SK-N-SH (cell line): ENCODE results near the gene TGFB2. TPM values are rescaled to one million over a fixed set of nuclear protein-coding genes. Genes with fewer than 3 reads are reported as not detected.

Experiments
- CTCF ChIA-PET: fragments of 300-600, 350-600 bp; formaldehyde crosslinking; extraction: SDS; loops from one replicate; lab custom pipeline; 2021; lab: Yijun Ruan, JAX
- POLR2A ChIA-PET: fragments of 350-600 bp; sonication (Branson Sonifier 250); formaldehyde crosslinking; extraction: SDS; loops from one replicate; lab custom pipeline; 2020; ENCODE audit warnings: antibody characterized with exemption, inconsistent platforms; lab: Yijun Ruan, JAX
- DNase-seq: peaks from one replicate; pipeline ENCODE4 v3.0.0; 2012
- H2AFZ ChIP-seq: fragments of 200-600 bp; sonication (generic); 2 replicates; pipeline ENCODE4 v1.8.1; 2016; ENCODE audit warnings: antibody characterized with exemption, mild to moderate bottlenecking, low read depth
- H3F3A ChIP-seq: fragments of 200-600 bp; sonication (generic); replicated peaks from 2 replicates; pipeline ENCODE3; 2016; ENCODE audit warnings: antibody characterized with exemption, mild to moderate bottlenecking; ENCODE audit not compliant: insufficient read depth
- H3K27ac ChIP-seq, 2 experiments: fragments of 200-500 bp in 1 of 2; fragments of 200-600 bp in 1 of 2; sonication (Bioruptor generic) in 1 of 2; sonication (generic), shearing (Covaris generic) in 1 of 2; 2 replicates each; pipeline versions ENCODE4 v1.5.1 to v1.6.1; 2014 to 2016; ENCODE audit warnings: low read depth in 2 of 2, inconsistent platforms in 1 of 2, low read length in 1 of 2, mild to moderate bottlenecking in 1 of 2, mixed read lengths in 1 of 2
- H3K27me3 ChIP-seq: fragments of 200-600 bp; sonication (generic), shearing (Covaris generic); 2 replicates; pipeline ENCODE4 v1.6.1; 2016; ENCODE audit warnings: mixed run types; ENCODE audit not compliant: insufficient read depth
- H3K36me3 ChIP-seq, 2 experiments: fragments of 200-500 bp in 1 of 2; fragments of 200-600 bp in 1 of 2; sonication (Bioruptor generic) in 1 of 2; sonication (generic) in 1 of 2; replicated peaks in 1 of 2; 2 replicates each; pipeline versions ENCODE3 to v1.5.1; 2014 to 2016; ENCODE audit warnings: low read length in 1 of 2, mild to moderate bottlenecking in 1 of 2; ENCODE audit not compliant: insufficient read depth in 2 of 2, control insufficient read depth in 1 of 2
- H3K4me1 ChIP-seq, 2 experiments: fragments of 200-500 bp in 1 of 2; fragments of 200-600 bp in 1 of 2; sonication (Bioruptor generic) in 1 of 2; sonication (generic), shearing (Covaris generic) in 1 of 2; 2 replicates each; pipeline versions ENCODE4 v1.5.1 to v1.6.1; 2014 to 2016; ENCODE audit warnings: low read depth in 1 of 2, low read length in 1 of 2, mixed run types in 1 of 2; ENCODE audit not compliant: insufficient read depth in 2 of 2, control insufficient read depth in 1 of 2
- H3K4me2 ChIP-seq: fragments of 200-600 bp; sonication (generic), shearing (Covaris generic); 2 replicates; pipeline ENCODE4 v1.6.1; 2017; ENCODE audit warnings: mixed run types
- H3K4me3 ChIP-seq, 2 experiments: fragments of 200-500 bp in 1 of 2; fragments of 200-600 bp in 1 of 2; sonication (Bioruptor generic) in 1 of 2; sonication (generic), shearing (Covaris generic) in 1 of 2; 2 replicates each; pipeline versions ENCODE4 v1.5.1 to v1.8.1; 2014 to 2016; ENCODE audit warnings: low read depth in 2 of 2, inconsistent platforms in 1 of 2, low read length in 1 of 2, mild to moderate bottlenecking in 1 of 2, mixed read lengths in 1 of 2, moderate library complexity in 1 of 2
- H3K79me2 ChIP-seq: fragments of 200-600 bp; sonication (generic); 2 replicates; pipeline ENCODE4 v1.8.1; 2017; ENCODE audit warnings: mild to moderate bottlenecking; ENCODE audit not compliant: insufficient read depth
- H3K9ac ChIP-seq: fragments of 200-600 bp; sonication (generic); 2 replicates; pipeline ENCODE4 v1.6.1; 2017; ENCODE audit warnings: mixed run types
- H3K9me2 ChIP-seq: fragments of 200-600 bp; sonication (generic); 2 replicates; pipeline ENCODE4 v1.6.1; 2017; ENCODE audit warnings: mixed run types
- H3K9me3 ChIP-seq: fragments of 200-600 bp; sonication (generic); 2 replicates; pipeline ENCODE4 v1.6.1; 2017; ENCODE audit warnings: mixed run types, mild to moderate bottlenecking, moderate library complexity
- H4K20me1 ChIP-seq: fragments of 200-600 bp; sonication (generic); 2 replicates; pipeline ENCODE4 v1.6.1; 2017; ENCODE audit warnings: mild to moderate bottlenecking, mixed run types; ENCODE audit not compliant: insufficient read depth
- CTCF ChIP-seq: fragments of 200-600 bp; sonication (generic); IDR thresholded peaks from 2 replicates; pipeline ENCODE4 v1.6.1; 2017; ENCODE audit warnings: antibody characterized with exemption, mild to moderate bottlenecking, moderate library complexity
- EP300 ChIP-seq, 2 experiments: IDR thresholded peaks; 2 replicates each; pipeline versions ENCODE4 v1.4.0 to v1.6.1; 2012; ENCODE audit warnings: borderline replicate concordance in 1 of 2, low read depth in 1 of 2, low read length in 1 of 2
- EZH2phosphoT487 ChIP-seq: fragments of 200-600 bp; sonication (generic); IDR thresholded peaks from 2 replicates; pipeline ENCODE4 v1.6.1; 2017; ENCODE audit warnings: low read depth, mixed run types, mild to moderate bottlenecking, antibody characterized with exemption, moderate library complexity, borderline replicate concordance
- FOXJ3 ChIP-seq: sonication (generic); formaldehyde crosslinking; IDR thresholded peaks from 2 replicates; pipeline ENCODE4 v1.5.1; 2020; ENCODE audit warnings: mild to moderate bottlenecking, missing genetic modification reagents
- FOXM1 ChIP-seq: IDR thresholded peaks from 2 replicates; pipeline ENCODE4 v1.4.0; 2012; ENCODE audit warnings: low read depth, mild to moderate bottlenecking
- GATA2 ChIP-seq: sonication (generic); formaldehyde crosslinking; IDR thresholded peaks from 2 replicates; pipeline ENCODE4 v1.5.0; 2020; ENCODE audit warnings: mild to moderate bottlenecking, missing genetic modification reagents
- MEF2A ChIP-seq: IDR thresholded peaks from 2 replicates; pipeline ENCODE4 v1.4.0; 2012; ENCODE audit warnings: low read depth, borderline replicate concordance
- MXI1 ChIP-seq: IDR thresholded peaks from 2 replicates; pipeline ENCODE4 v1.6.1; 2012; ENCODE audit warnings: mild to moderate bottlenecking, low read depth, low read length, improper control_type of control experiment
- NFIC ChIP-seq: IDR thresholded peaks from 2 replicates; pipeline ENCODE4 v1.4.0; 2012; ENCODE audit warnings: borderline replicate concordance
- RAD21 ChIP-seq: IDR thresholded peaks from 2 replicates; pipeline ENCODE4 v1.6.1; 2012; ENCODE audit warnings: mild to moderate bottlenecking, low read length
- RCOR1 ChIP-seq: fragments of 150-350 bp; IDR thresholded peaks from 2 replicates; pipeline ENCODE4 v1.6.1; 2017; ENCODE audit warnings: antibody characterized with exemption, low read length
- RFX5 ChIP-seq: IDR thresholded peaks from 2 replicates; pipeline ENCODE4 v1.6.1; 2012; ENCODE audit warnings: mild to moderate bottlenecking, improper control_type of control experiment, low read length
- SIN3A ChIP-seq: IDR thresholded peaks from 2 replicates; pipeline ENCODE4 v1.6.1; 2012; ENCODE audit warnings: low read depth, mild to moderate bottlenecking, low read length, moderate library complexity, borderline replicate concordance
- TAF1 ChIP-seq: IDR thresholded peaks from 2 replicates; pipeline ENCODE4 v1.6.1; 2012; ENCODE audit warnings: low read depth, mild to moderate bottlenecking, low read length, moderate library complexity, borderline replicate concordance
- USF1 ChIP-seq: IDR thresholded peaks from 2 replicates; pipeline ENCODE4 v1.4.0; 2012; ENCODE audit warnings: low read depth, borderline replicate concordance
- WGBS: methylation state at CpG from one replicate; pipeline ENCODE4 v1.1.6; 2017; ENCODE audit warnings: low lambda C conversion rate; 5-methylcytosine and 5-hydroxymethylcytosine counted together
- polyA plus RNA-seq, 3 experiments: library from polyadenylated mRNA; depleted of rRNA; stranded (reverse); fragments of >200 nt; gene quantifications; 2 replicates each; pipeline ENCODE4 v1.2.3, GENCODE V29; 2012
- TF ChIP-seq, protein P1 (sequence below): IDR thresholded peaks from 2 replicates; pipeline ENCODE4 v1.4.0; 2012; ENCODE audit warnings: low read depth, borderline replicate concordance
- TF ChIP-seq, protein P2 (sequence below): IDR thresholded peaks from 2 replicates; pipeline ENCODE4 v1.6.1; 2012; ENCODE audit warnings: mild to moderate bottlenecking, low read depth, low read length, moderate library complexity

Gene TGFB2
- polyA plus RNA-seq, 1 of the 3 experiments (the other 2 are of a cell fraction): 2.4 TPM

- POLR2A ChIA-PET: interaction anchor here (1.3 kb wide), 1 partner anchor 20 kb away, joined by 4 read pairs; the partner anchor contains the start of gene RRP15
- WGBS: 95% methylated on average over 6 of the region's 6 CpGs
These were observed 39.6 kb upstream of the TGFB2 start for GRCh38 chr1:218305472-218306064.

GRCh38 chr1:218312509-218312908 lies 32.6 kb upstream of the TGFB2 start:
- ChIA-PET CTCF (interaction anchor here (1.0 kb wide), 1 partner anchor 10 kb away, joined by 3 read pairs; no protein-coding TSS in a partner anchor), POLR2A (no interaction called here)
- H3K4me3 ChIP-seq: no peak overlapping the region
- peaks cover 18% of the 10 kb centered on the region for H3K9me3 ChIP-seq
- no peaks in the 10 kb centered on the region for H3K4me1 ChIP-seq
- H3K27ac ChIP-seq: peak overlapping the region in 1 of 2 experiments; percentile 34; a peak in 1 of 4 replicates
- no peaks in the 10 kb centered on the region for H4K20me1 ChIP-seq
- no peak overlapping the region for H3K9ac ChIP-seq
- DNase-seq: no peak
- no peak overlapping the region for H3K4me2 ChIP-seq
- no peaks in the 10 kb centered on the region for H3K27me3 ChIP-seq
- H3K79me2 ChIP-seq: no peaks in the 10 kb centered on the region
- no peak overlapping the region for H2AFZ ChIP-seq
- H3K9me2 ChIP-seq: no peaks in the 10 kb centered on the region
- H3K36me3 ChIP-seq: peaks cover 32 to 45% of the 10 kb centered on the region in 2 experiments
- WGBS: 63% methylated on average over 2 of the region's 2 CpGs
- H3F3A ChIP-seq: peaks cover 4% of the 10 kb centered on the region
- TF ChIP-seq, protein P1, sequence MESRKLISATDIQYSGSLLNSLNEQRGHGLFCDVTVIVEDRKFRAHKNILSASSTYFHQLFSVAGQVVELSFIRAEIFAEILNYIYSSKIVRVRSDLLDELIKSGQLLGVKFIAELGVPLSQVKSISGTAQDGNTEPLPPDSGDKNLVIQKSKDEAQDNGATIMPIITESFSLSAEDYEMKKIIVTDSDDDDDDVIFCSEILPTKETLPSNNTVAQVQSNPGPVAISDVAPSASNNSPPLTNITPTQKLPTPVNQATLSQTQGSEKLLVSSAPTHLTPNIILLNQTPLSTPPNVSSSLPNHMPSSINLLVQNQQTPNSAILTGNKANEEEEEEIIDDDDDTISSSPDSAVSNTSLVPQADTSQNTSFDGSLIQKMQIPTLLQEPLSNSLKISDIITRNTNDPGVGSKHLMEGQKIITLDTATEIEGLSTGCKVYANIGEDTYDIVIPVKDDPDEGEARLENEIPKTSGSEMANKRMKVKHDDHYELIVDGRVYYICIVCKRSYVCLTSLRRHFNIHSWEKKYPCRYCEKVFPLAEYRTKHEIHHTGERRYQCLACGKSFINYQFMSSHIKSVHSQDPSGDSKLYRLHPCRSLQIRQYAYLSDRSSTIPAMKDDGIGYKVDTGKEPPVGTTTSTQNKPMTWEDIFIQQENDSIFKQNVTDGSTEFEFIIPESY: no peak
- no peak for TF ChIP-seq SIN3A
- TF ChIP-seq RAD21: no peak
- TF ChIP-seq USF1: no peak
- no peak for TF ChIP-seq MEF2A
- TF ChIP-seq MXI1: no peak
- TF ChIP-seq RFX5: no peak
- TF ChIP-seq TAF1: no peak
- TF ChIP-seq EZH2phosphoT487: no peak
- no peak for TF ChIP-seq GATA2 (CRISPR knock-in tag)
- TF ChIP-seq, protein P2, sequence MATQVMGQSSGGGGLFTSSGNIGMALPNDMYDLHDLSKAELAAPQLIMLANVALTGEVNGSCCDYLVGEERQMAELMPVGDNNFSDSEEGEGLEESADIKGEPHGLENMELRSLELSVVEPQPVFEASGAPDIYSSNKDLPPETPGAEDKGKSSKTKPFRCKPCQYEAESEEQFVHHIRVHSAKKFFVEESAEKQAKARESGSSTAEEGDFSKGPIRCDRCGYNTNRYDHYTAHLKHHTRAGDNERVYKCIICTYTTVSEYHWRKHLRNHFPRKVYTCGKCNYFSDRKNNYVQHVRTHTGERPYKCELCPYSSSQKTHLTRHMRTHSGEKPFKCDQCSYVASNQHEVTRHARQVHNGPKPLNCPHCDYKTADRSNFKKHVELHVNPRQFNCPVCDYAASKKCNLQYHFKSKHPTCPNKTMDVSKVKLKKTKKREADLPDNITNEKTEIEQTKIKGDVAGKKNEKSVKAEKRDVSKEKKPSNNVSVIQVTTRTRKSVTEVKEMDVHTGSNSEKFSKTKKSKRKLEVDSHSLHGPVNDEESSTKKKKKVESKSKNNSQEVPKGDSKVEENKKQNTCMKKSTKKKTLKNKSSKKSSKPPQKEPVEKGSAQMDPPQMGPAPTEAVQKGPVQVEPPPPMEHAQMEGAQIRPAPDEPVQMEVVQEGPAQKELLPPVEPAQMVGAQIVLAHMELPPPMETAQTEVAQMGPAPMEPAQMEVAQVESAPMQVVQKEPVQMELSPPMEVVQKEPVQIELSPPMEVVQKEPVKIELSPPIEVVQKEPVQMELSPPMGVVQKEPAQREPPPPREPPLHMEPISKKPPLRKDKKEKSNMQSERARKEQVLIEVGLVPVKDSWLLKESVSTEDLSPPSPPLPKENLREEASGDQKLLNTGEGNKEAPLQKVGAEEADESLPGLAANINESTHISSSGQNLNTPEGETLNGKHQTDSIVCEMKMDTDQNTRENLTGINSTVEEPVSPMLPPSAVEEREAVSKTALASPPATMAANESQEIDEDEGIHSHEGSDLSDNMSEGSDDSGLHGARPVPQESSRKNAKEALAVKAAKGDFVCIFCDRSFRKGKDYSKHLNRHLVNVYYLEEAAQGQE: no peak
- TF ChIP-seq FOXM1: no peak

More at GRCh38 chr1:218305472-218306064, 39.6 kb upstream of the TGFB2 start:
- CTCF ChIA-PET: interaction anchor here (1.0 to 4.1 kb wide), 4 partner anchors 24 to 1508 kb away, joined by 3 to 24 read pairs (median 4); no protein-coding TSS in a partner anchor
- H3K27ac ChIP-seq: no peak overlapping the region
- H3K27me3 ChIP-seq: no peaks in the 10 kb centered on the region
- no peaks in the 10 kb centered on the region for H3K9me2 ChIP-seq
- no peaks in the 10 kb centered on the region for H3F3A ChIP-seq
- 0 out of 2 replicates have a peak, but pooled peaks cover 6% of the 10 kb centered on the region for H3K9me3 ChIP-seq
- no peaks in the 10 kb centered on the region for H4K20me1 ChIP-seq
- no peaks in the 10 kb centered on the region for H3K79me2 ChIP-seq
- H2AFZ ChIP-seq: no peak overlapping the region
- TF ChIP-seq FOXJ3 (CRISPR knock-in tag) (no peak), CTCF (no peak), RCOR1 (no peak), EP300 (IDR thresholded peaks at IDR 0.05; ENCODE audit: borderline replicate concordance in 1 of 2, low read depth in 1 of 2, low read length in 1 of 2) (no peak), NFIC (no peak)
- H3K4me3 ChIP-seq: no peak overlapping the region
- no peak overlapping the region for H3K4me2 ChIP-seq
- DNase-seq: no peak
- H3K36me3 ChIP-seq: peaks cover 41 to 60% of the 10 kb centered on the region in 2 experiments
- H3K4me1 ChIP-seq: peaks cover 0 to 13% of the 10 kb centered on the region in 2 experiments; a peak in 3 of 4 replicates
- H3K9ac ChIP-seq: no peak overlapping the region
